Right atrium auricular region (tissue), 2 donors: ENCODE data around the gene CLRN2. TPM values are rescaled to one million over a fixed set of nuclear protein-coding genes. Genes with fewer than 3 reads are reported as not detected.
A peak's percentile ranks its signal among the peaks of the same experiment; 100 is the strongest.

Experiments
- DNase-seq: peaks from one replicate; pipeline ENCODE4 v3.0.0-alpha.2; 2019; ENCODE audit warnings: low spot score
- H3K27ac ChIP-seq, 2 donors: fragments of 200-600 bp; sonication (generic); 1 replicate in 1 of 2; 2 replicates in 1 of 2; pipeline ENCODE4 v1.5.1; 2016 to 2019
- H3K27me3 ChIP-seq, 2 donors: fragments of 200-600 bp; sonication (generic); one replicate each; pipeline versions ENCODE4 v1.5.1 to v1.6.0; 2017 to 2019
- H3K36me3 ChIP-seq: fragments of 200-600 bp; sonication (generic); one replicate; pipeline ENCODE4 v1.5.1; 2016
- H3K4me1 ChIP-seq, 2 donors: fragments of 200-600 bp; sonication (generic); one replicate each; pipeline versions ENCODE4 v1.5.1 to v1.6.0; 2017 to 2019
- H3K4me3 ChIP-seq, 2 donors: fragments of 200-600 bp; sonication (generic); 1 replicate in 1 of 2; 2 replicates in 1 of 2; pipeline ENCODE4 v1.5.1; 2017 to 2019; ENCODE audit warnings: mild to moderate bottlenecking in 1 of 2, moderate library complexity in 1 of 2
- H3K9me3 ChIP-seq, 2 donors: fragments of 200-600 bp; sonication (generic); one replicate each; pipeline ENCODE4 v1.5.1; 2019
- CTCF ChIP-seq, 2 donors: fragments of 200-600 bp; sonication (generic); IDR thresholded peaks; one replicate each; pipeline ENCODE4 v1.5.1; 2019; ENCODE audit warnings: antibody characterized with exemption in 2 of 2
- total RNA-seq, 2 donors: library from RNA; depleted of rRNA; stranded (reverse); fragments of >200 nt; gene quantifications; one replicate each; pipeline ENCODE4 v1.1.0, GENCODE V29; 2016

The CLRN2 gene
- total RNA-seq, 2 donors from 2014 or later: not detected

- no peak for TF ChIP-seq CTCF (IDR thresholded peaks at IDR 0.05)
- peaks cover 62% of the 10 kb centered on the region for H3K36me3 ChIP-seq
- H3K27ac ChIP-seq: no peak overlapping the region
- no peaks in the 10 kb centered on the region for H3K4me1 ChIP-seq
- no peaks in the 10 kb centered on the region for H3K9me3 ChIP-seq
- H3K27me3 ChIP-seq: no peaks in the 10 kb centered on the region
- no peak overlapping the region for H3K4me3 ChIP-seq
- no peak for DNase-seq
Observed at GRCh38 chr4:17504081-17504480, 10.9 kb upstream of the CLRN2 start.

- no peak for DNase-seq
- Histone ChIP-seq H3K4me3 (no peak overlapping the region), H3K27me3 (no peaks in the 10 kb centered on the region), H3K36me3 (peaks cover 14% of the 10 kb centered on the region), H3K27ac (no peak overlapping the region), H3K4me1 (peaks cover 0 to 18% of the 10 kb centered on the region in 2 donors), H3K9me3 (no peaks in the 10 kb centered on the region)
- TF ChIP-seq CTCF (IDR thresholded peaks at IDR 0.05): no peak
Observed at GRCh38 chr4:17510582-17510981, 4.4 kb upstream of the CLRN2 start.

GRCh38 chr4:17511051-17511450 lies 3.9 kb upstream of the CLRN2 start:
- no peaks in the 10 kb centered on the region for H3K9me3 ChIP-seq
- peak overlapping the region; percentile 79 to 82 for H3K27ac ChIP-seq
- H3K36me3 ChIP-seq: peaks cover 10% of the 10 kb centered on the region
- no peak for DNase-seq
- H3K4me3 ChIP-seq: peak overlapping the region; percentile 66 to 84
- no peak for TF ChIP-seq CTCF (IDR thresholded peaks at IDR 0.05)
- H3K4me1 ChIP-seq: peaks cover 0 to 18% of the 10 kb centered on the region in 2 donors
- no peaks in the 10 kb centered on the region for H3K27me3 ChIP-seq

- peaks cover 0 to 18% of the 10 kb centered on the region in 2 donors for H3K4me1 ChIP-seq
- H3K27me3 ChIP-seq: no peaks in the 10 kb centered on the region
- H3K9me3 ChIP-seq: no peaks in the 10 kb centered on the region
- H3K4me3 ChIP-seq: peak overlapping the region; percentile 66 to 84
- peaks cover 6% of the 10 kb centered on the region for H3K36me3 ChIP-seq
- DNase-seq: no peak
- peak overlapping the region; percentile 79 to 82 for H3K27ac ChIP-seq
- no peak for TF ChIP-seq CTCF (IDR thresholded peaks at IDR 0.05)
Observed at GRCh38 chr4:17511509-17511949, 3.4 kb upstream of the CLRN2 start.

- DNase-seq: peak; percentile 63
- TF ChIP-seq CTCF (IDR thresholded peaks at IDR 0.05): peak; percentile 50 to 54
- H3K9me3 ChIP-seq: no peaks in the 10 kb centered on the region
Observed at GRCh38 chr4:17511950-17512795, 2.8 kb upstream of the CLRN2 start, which contains the start of gene QDPR. QDPR (minus strand) TSS chr4:17512090; CDS start chr4:17512054, 36 bp downstream.

More at GRCh38 chr4:17511950-17512795, 2.8 kb upstream of the CLRN2 start, which contains the start of gene QDPR:
- Histone ChIP-seq H3K4me1 (peaks cover 0 to 18% of the 10 kb centered on the region in 2 donors), H3K27ac (peak within 1 kb of the TSS; percentile 79 to 82), H3K4me3 (peak within 1 kb of the TSS; percentile 66 to 84), H3K27me3 (no peaks in the 10 kb centered on the region), H3K36me3 (peaks cover 6% of the 10 kb centered on the region)
